ENCODE data around the gene ASTN2.

Gene ASTN2

GRCh38 chr9:117104716-117105495, 310.0 kb downstream of the ASTN2 start:
- DNase-seq (ENCODE audit: low read depth): no peak

- no peak for DNase-seq (ENCODE audit: low read depth)
These were observed 310.7 kb downstream of the ASTN2 start for GRCh38 chr9:117104206-117104605.

GRCh38 chr9:117103438-117104110, 311.3 kb downstream of the ASTN2 start:
- DNase-seq (ENCODE audit: low read depth): no peak

- DNase-seq (ENCODE audit: low read depth): no peak
These were observed 313.8 kb downstream of the ASTN2 start for GRCh38 chr9:117101008-117101407.

GRCh38 chr9:117098331-117098730, 316.5 kb downstream of the ASTN2 start:
- DNase-seq (ENCODE audit: low read depth): no peak

GRCh38 chr9:117097761-117098160, 317.1 kb downstream of the ASTN2 start:
- DNase-seq (ENCODE audit: low read depth): no peak

- no peak for DNase-seq (ENCODE audit: low read depth)
These were observed 318.7 kb downstream of the ASTN2 start for GRCh38 chr9:117096138-117096537.

- no peak for DNase-seq (ENCODE audit: low read depth)
These were observed 319.8 kb downstream of the ASTN2 start for GRCh38 chr9:117095081-117095480.

GRCh38 chr9:117093891-117094844, 320.7 kb downstream of the ASTN2 start:
- DNase-seq (ENCODE audit: low read depth): no peak

GRCh38 chr9:117092582-117092981, 322.3 kb downstream of the ASTN2 start:
- no peak for DNase-seq (ENCODE audit: low read depth)

GRCh38 chr9:117091529-117091928, 323.3 kb downstream of the ASTN2 start:
- DNase-seq (ENCODE audit: low read depth): no peak

- DNase-seq (ENCODE audit: low read depth): no peak
These were observed 326.1 kb downstream of the ASTN2 start for GRCh38 chr9:117088786-117089185.

- no peak for DNase-seq (ENCODE audit: low read depth)
These were observed 326.7 kb downstream of the ASTN2 start for GRCh38 chr9:117088140-117088539.

- no peak for DNase-seq (ENCODE audit: low read depth)
These were observed 330.6 kb downstream of the ASTN2 start for GRCh38 chr9:117084221-117084620.

- no peak for DNase-seq (ENCODE audit: low read depth)
These were observed 331.3 kb downstream of the ASTN2 start for GRCh38 chr9:117083559-117083958.

GRCh38 chr9:117081641-117082317, 333.1 kb downstream of the ASTN2 start:
- no peak for DNase-seq (ENCODE audit: low read depth)

- DNase-seq (ENCODE audit: low read depth): no peak
These were observed 334.0 kb downstream of the ASTN2 start for GRCh38 chr9:117080765-117081390.

GRCh38 chr9:117076571-117077290, 338.1 kb downstream of the ASTN2 start:
- DNase-seq (ENCODE audit: low read depth): no peak

- DNase-seq (ENCODE audit: low read depth): no peak
These were observed 339.2 kb downstream of the ASTN2 start for GRCh38 chr9:117075636-117076035.

- DNase-seq (ENCODE audit: low read depth): no peak
These were observed 339.9 kb downstream of the ASTN2 start for GRCh38 chr9:117074784-117075520.

All from stimulated activated CD8-positive, alpha-beta memory T cell treated with anti-CD3 and anti-CD28 coated beads, Interleukin-4, amount 100 ng/mL, for 24 hours (primary cell).